ENCODE results near the gene ASTN2.
A peak's percentile ranks its signal among the peaks of the same experiment; 100 is the strongest.

ASTN2 gene

GRCh38 chr9:117000834-117001233, 414.0 kb downstream of the ASTN2 start:
- no peak for DNase-seq

- no peak for DNase-seq
Measured at GRCh38 chr9:117000196-117000723, 414.6 kb downstream of the ASTN2 start.

GRCh38 chr9:116998305-116998704, 416.6 kb downstream of the ASTN2 start:
- DNase-seq, result peak; percentile 27

- no peak for DNase-seq
Measured at GRCh38 chr9:116992865-116993264, 422.0 kb downstream of the ASTN2 start.

GRCh38 chr9:116991051-116991450, 423.8 kb downstream of the ASTN2 start:
- no peak for DNase-seq

- DNase-seq, result no peak
Measured at GRCh38 chr9:116990592-116990991, 424.3 kb downstream of the ASTN2 start.

- DNase-seq, result no peak
Measured at GRCh38 chr9:116987721-116988485, 427.0 kb downstream of the ASTN2 start.

- DNase-seq, result no peak
Measured at GRCh38 chr9:116986015-116986414, 428.8 kb downstream of the ASTN2 start.

GRCh38 chr9:116985596-116985995, 429.3 kb downstream of the ASTN2 start:
- no peak for DNase-seq

- DNase-seq, result no peak
Measured at GRCh38 chr9:116984111-116984510, 430.7 kb downstream of the ASTN2 start.

- DNase-seq, result no peak
Measured at GRCh38 chr9:116980582-116981120, 434.2 kb downstream of the ASTN2 start.

GRCh38 chr9:116979456-116979855, 435.4 kb downstream of the ASTN2 start:
- peak; percentile 10 for DNase-seq

GRCh38 chr9:116978155-116978554, 436.7 kb downstream of the ASTN2 start:
- DNase-seq, result no peak

- no peak for DNase-seq
Measured at GRCh38 chr9:116975126-116975525, 439.7 kb downstream of the ASTN2 start.

GRCh38 chr9:116966199-116966598, 448.7 kb downstream of the ASTN2 start:
- DNase-seq, result no peak

GRCh38 chr9:116964258-116964657, 450.6 kb downstream of the ASTN2 start:
- DNase-seq, result no peak

- DNase-seq, result peak; percentile 68
Measured at GRCh38 chr9:116959809-116960208, 455.0 kb downstream of the ASTN2 start.

GRCh38 chr9:116958881-116959280, 456.0 kb downstream of the ASTN2 start:
- DNase-seq, result no peak

GRCh38 chr9:116954731-116955130, 460.1 kb downstream of the ASTN2 start:
- DNase-seq, result no peak

- DNase-seq, result no peak
Measured at GRCh38 chr9:116953271-116953670, 461.6 kb downstream of the ASTN2 start.

- no peak for DNase-seq
Measured at GRCh38 chr9:116952436-116952810, 462.4 kb downstream of the ASTN2 start.

GRCh38 chr9:116951588-116952435, 463.0 kb downstream of the ASTN2 start:
- peak; percentile 99 for DNase-seq

- DNase-seq, result no peak
Measured at GRCh38 chr9:116945817-116946216, 469.0 kb downstream of the ASTN2 start.
